ENCODE measurements around the gene LIX1L.
A peak's percentile ranks its signal among the peaks of the same experiment; 100 is the strongest.

Gene LIX1L

DNA sequence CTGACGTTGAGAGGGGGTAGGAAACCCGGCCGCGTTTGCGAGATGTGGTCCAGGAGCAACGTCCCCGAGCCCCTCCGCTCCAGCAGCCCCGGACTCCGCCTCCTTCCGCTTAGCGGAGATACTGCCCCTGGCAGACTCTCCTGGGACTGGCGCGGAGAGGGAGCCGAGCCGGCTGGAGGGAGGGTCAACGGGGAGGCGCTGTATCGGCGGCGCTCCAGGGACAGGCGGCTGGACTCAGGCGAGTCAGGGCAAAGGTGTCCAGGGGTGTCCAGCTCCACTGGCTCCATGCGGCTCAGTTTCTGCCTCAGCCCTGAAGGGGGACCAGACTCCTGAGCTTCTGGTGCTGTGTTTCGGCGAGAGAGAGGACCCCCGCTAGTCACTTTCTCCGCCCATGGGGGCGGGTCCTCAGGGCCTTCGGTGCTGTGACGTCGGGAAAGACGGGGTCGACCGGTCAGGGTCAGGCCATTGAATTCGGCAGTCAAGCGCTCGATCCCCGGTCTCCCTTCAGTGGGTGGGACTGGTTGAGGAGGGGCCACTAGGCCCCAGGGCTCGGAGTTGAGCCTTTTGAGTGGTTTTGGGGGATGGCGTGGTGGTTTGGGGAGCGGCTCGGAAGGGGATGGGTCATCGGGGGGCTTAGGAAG, 2.8 kb upstream of the LIX1L start:
- no peak overlapping the region for H3K27ac ChIP-seq
- TF ChIP-seq, protein P1, sequence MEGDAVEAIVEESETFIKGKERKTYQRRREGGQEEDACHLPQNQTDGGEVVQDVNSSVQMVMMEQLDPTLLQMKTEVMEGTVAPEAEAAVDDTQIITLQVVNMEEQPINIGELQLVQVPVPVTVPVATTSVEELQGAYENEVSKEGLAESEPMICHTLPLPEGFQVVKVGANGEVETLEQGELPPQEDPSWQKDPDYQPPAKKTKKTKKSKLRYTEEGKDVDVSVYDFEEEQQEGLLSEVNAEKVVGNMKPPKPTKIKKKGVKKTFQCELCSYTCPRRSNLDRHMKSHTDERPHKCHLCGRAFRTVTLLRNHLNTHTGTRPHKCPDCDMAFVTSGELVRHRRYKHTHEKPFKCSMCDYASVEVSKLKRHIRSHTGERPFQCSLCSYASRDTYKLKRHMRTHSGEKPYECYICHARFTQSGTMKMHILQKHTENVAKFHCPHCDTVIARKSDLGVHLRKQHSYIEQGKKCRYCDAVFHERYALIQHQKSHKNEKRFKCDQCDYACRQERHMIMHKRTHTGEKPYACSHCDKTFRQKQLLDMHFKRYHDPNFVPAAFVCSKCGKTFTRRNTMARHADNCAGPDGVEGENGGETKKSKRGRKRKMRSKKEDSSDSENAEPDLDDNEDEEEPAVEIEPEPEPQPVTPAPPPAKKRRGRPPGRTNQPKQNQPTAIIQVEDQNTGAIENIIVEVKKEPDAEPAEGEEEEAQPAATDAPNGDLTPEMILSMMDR (IDR thresholded peaks at IDR 0.05), result no peak
- no peak for TF ChIP-seq ZFX (IDR thresholded peaks at IDR 0.05; ENCODE audit: borderline replicate concordance)

DNA sequence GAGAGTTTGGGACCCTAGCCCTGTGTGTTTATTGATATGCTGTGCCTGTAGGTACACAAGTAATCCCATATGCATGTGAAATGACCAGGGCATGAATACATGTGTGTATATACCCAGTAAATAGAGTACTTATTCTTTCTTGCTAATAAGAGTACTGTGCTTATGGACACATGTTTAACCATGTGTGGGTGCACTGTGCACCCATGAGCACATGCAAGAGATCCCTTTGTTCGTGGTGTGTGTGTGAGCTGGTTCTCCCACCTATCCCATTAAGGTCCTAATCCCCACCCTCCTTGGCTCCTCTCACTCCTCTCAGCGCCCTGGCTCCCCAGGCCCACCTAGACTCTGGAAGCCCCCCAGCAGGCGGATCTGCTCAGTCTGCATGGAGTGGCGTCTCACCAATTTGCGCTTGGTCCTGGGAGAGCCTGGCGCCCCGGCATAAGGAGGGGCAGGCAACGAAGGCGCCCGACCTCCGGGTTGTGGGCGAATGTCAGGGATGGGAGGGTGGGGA, 2.2 kb upstream of the LIX1L start:
- TF ChIP-seq, protein P1 (IDR thresholded peaks at IDR 0.05), result no peak
- no peak for TF ChIP-seq ZFX (IDR thresholded peaks at IDR 0.05; ENCODE audit: borderline replicate concordance)
- H3K27ac ChIP-seq, result no peak overlapping the region

DNA sequence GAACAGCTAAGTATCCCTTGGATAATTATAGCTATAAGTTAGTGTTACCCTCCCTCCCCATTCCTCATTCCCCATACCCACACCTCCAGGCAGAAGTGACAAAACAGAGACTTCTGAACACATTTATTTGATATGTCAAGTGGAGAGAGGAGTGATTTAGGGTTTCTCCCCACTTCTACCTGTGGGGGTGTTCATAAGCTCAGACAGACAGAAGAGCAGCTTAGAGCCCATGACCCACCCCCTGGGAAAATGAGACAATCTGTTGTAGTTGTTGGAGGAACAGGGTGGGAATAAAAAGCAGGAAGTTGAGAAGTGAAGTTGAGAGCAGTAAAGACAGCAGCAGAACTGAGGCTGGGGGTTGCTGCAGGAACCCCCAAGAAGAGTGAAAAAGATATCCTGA, 1.5 kb upstream of the LIX1L start:
- TF ChIP-seq, protein P1 (IDR thresholded peaks at IDR 0.05), result no peak
- no peak for TF ChIP-seq ZFX (IDR thresholded peaks at IDR 0.05; ENCODE audit: borderline replicate concordance)
- no peak overlapping the region for H3K27ac ChIP-seq

DNA sequence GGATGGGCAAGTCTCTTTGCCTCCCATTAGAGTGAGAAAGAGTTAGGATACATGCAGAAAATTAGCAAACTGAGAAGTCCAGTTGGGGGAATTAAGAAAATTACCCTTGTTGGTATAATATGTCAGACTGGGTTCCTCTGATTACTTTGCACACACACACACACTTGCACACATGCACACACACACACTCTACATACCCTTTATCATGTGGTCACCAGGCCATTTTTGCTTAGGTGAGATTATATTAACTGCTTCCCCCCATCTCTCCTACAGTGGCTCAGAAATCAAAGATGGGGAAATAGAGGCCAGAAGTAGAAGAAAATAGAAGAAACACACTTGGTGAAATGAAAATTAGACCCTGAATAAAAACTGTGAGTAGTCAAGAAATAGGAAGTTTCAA, 917 bp upstream of the LIX1L start:
- 0 out of 2 replicates have a peak overlapping the region, but pooled peaks have one; percentile 1 for H3K27ac ChIP-seq
- no peak for TF ChIP-seq ZFX (IDR thresholded peaks at IDR 0.05; ENCODE audit: borderline replicate concordance)
- TF ChIP-seq, protein P1 (IDR thresholded peaks at IDR 0.05), result no peak

DNA sequence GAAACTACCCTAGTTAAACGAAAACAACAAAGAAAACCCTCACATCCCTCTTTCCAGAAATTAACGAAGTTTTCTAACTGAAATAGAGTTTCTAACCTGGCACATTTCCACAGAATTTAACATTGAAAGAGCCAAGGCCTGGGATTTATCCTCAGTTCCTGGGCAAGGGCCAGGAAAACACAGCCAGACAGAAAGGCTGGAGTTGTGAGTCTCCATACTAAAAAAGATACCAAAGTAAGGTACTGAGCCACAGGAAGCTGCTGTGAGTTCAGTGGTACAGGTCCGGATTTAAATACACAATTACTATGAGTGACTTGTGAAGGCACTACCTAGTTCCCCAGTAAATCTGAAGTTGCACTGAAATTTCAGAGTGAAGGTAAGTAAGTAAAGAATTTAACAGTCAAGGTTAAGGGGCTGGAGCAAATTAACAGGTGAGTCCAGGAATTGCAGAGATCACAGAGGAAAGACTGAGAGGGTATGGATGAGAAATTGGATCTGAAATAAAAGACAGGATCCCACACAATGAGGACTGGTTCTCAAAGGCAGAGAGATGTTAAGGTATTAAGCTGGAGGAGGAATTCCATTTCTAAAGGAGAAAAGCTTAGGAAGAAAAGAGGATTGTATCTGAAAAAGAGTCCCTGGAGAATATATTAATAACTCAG, 905 bp downstream of the LIX1L start:
- TF ChIP-seq, protein P1 (IDR thresholded peaks at IDR 0.05), result no peak
- no peak for TF ChIP-seq ZFX (IDR thresholded peaks at IDR 0.05; ENCODE audit: borderline replicate concordance)

DNA sequence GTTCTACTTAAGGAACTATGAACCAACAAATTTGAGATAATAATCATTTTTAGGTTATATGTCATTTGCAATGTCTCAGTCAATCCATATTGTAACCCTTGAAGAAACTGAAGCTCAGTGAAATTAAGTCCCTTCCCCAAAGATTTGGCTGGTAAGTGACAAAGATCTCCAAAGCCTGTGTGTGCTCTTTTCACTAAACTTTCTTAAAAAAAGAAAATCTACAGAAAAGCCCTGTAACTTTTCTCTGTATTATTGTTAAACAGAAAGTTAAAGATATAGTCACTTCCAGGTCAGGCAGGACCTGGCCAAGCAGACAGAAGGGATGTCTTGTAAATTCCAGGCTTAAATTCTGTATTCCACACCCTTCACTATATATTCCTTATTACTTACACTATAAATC, 1.5 kb downstream of the LIX1L start:
- TF ChIP-seq, protein P1 (IDR thresholded peaks at IDR 0.05), result no peak
- no peak for TF ChIP-seq ZFX (IDR thresholded peaks at IDR 0.05; ENCODE audit: borderline replicate concordance)
- H3K27ac ChIP-seq, result no peak overlapping the region

More for the DNA sequence above, 905 bp downstream of the LIX1L start:
- H3K27ac ChIP-seq, result no peak overlapping the region

DNA sequence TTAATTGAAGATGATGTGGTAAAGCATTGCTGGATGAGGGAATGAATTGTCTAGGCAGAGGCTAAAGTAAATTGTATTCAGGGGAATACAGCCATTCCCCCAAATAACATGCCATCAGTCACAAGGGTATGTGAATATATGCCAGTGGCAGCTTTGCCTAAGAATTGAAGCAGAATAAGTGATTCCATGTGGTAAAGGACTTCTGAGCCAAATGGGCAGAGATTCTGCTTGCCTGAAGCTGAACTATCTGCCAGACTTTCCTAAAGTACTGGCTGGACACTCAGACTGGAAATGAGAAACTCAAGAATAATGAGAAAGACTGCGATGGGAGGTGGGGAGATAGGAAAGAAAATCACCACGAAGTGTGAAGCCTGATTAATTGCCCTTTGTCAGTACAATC, 2.4 kb downstream of the LIX1L start:
- H3K27ac ChIP-seq, result no peak overlapping the region
- TF ChIP-seq ZFX (IDR thresholded peaks at IDR 0.05; ENCODE audit: borderline replicate concordance), result no peak
- TF ChIP-seq, protein P1 (IDR thresholded peaks at IDR 0.05), result no peak

All from 22Rv1 (cell line).